DLD1 (cell line): Measurements from ENCODE around the gene TMC4.
"Not testable (repeated sequence)": the region's sequence is repeated elsewhere in the genome, so short reads cannot be mapped to it uniquely, and the experiment has no call there.

Experiments used
- in situ Hi-C: cut with HindIII; loops from 2 replicates; pipeline ENCODE4 v1.10.0; 2017; ENCODE audit warnings: low sequenced_read_pairs

TMC4 gene

GRCh38 chr19:54172471-54173358, at the start of gene TMC4:
Gene TMC4 (minus strand): TSS chr19:54173160. CDS start chr19:54173117, 43 bp downstream.
- in situ Hi-C loops = no loop called here

- in situ Hi-C loops = not testable (repeated sequence)
Measured at GRCh38 chr19:54221947-54222346, 49.0 kb upstream of the TMC4 start.

- in situ Hi-C loops = not testable (repeated sequence)
Measured at GRCh38 chr19:54219702-54220101, 46.7 kb upstream of the TMC4 start.

GRCh38 chr19:54218960-54219661, 46.2 kb upstream of the TMC4 start:
- in situ Hi-C loops = no loop called here

- in situ Hi-C loops = no loop called here
Measured at GRCh38 chr19:54218259-54218658, 45.3 kb upstream of the TMC4 start.

- in situ Hi-C loops = not testable (repeated sequence)
Measured at GRCh38 chr19:54217517-54218247, 44.7 kb upstream of the TMC4 start.

- in situ Hi-C loops = no loop called here
Measured at GRCh38 chr19:54216869-54217268, 43.9 kb upstream of the TMC4 start.

GRCh38 chr19:54214734-54215133, 41.8 kb upstream of the TMC4 start:
- in situ Hi-C loops = not testable (repeated sequence)

GRCh38 chr19:54214217-54214616, 41.3 kb upstream of the TMC4 start:
- in situ Hi-C loops = not testable (repeated sequence)

GRCh38 chr19:54211235-54211634, 38.3 kb upstream of the TMC4 start:
- in situ Hi-C loops = no loop called here

GRCh38 chr19:54209811-54210494, 37.0 kb upstream of the TMC4 start:
- in situ Hi-C loops = no loop called here

GRCh38 chr19:54209058-54209810, 36.3 kb upstream of the TMC4 start:
- in situ Hi-C loops = no loop called here

- in situ Hi-C loops = no loop called here
Measured at GRCh38 chr19:54208784-54209057, 35.8 kb upstream of the TMC4 start.

- in situ Hi-C loops = no loop called here
Measured at GRCh38 chr19:54207983-54208783, 35.2 kb upstream of the TMC4 start.

GRCh38 chr19:54207676-54207982, 34.7 kb upstream of the TMC4 start:
- in situ Hi-C loops = no loop called here

- in situ Hi-C loops = not testable (repeated sequence)
Measured at GRCh38 chr19:54207193-54207592, 34.2 kb upstream of the TMC4 start.

- in situ Hi-C loops = no loop called here
Measured at GRCh38 chr19:54206831-54207177, 33.8 kb upstream of the TMC4 start.

GRCh38 chr19:54206030-54206830, 33.3 kb upstream of the TMC4 start:
- in situ Hi-C loops = no loop called here
